GM19193 (cell line): ENCODE measurements around the gene SELENOS.

Source experiments
- POLR2A ChIP-seq: IDR thresholded peaks from 4 replicates; pipeline ENCODE4 v1.6.1; 2011; ENCODE audit not compliant: insufficient read depth, insufficient read length; ENCODE audit errors: extremely low read depth

Gene SELENOS

GRCh38 chr15:101269479-101270223 lies 7.6 kb downstream of the SELENOS start:
- peak; percentile 21 for TF ChIP-seq POLR2A

- TF ChIP-seq POLR2A = no peak
Observed at GRCh38 chr15:101267320-101268104, 9.8 kb downstream of the SELENOS start.

- TF ChIP-seq POLR2A = no peak
Observed at GRCh38 chr15:101266787-101267186, 10.5 kb downstream of the SELENOS start.

- no peak for TF ChIP-seq POLR2A
Observed at GRCh38 chr15:101266034-101266433, 11.3 kb downstream of the SELENOS start.

GRCh38 chr15:101264911-101265641 lies 12.2 kb downstream of the SELENOS start:
- TF ChIP-seq POLR2A = no peak

- no peak for TF ChIP-seq POLR2A
Observed at GRCh38 chr15:101264011-101264410, 13.3 kb downstream of the SELENOS start.

- TF ChIP-seq POLR2A = no peak
Observed at GRCh38 chr15:101262551-101262950, 14.7 kb downstream of the SELENOS start.

- TF ChIP-seq POLR2A = no peak
Observed at GRCh38 chr15:101258238-101259144, 18.8 kb downstream of the SELENOS start.

- no peak for TF ChIP-seq POLR2A
Observed at GRCh38 chr15:101256757-101257156, 20.5 kb downstream of the SELENOS start.

GRCh38 chr15:101255615-101256241 lies 21.6 kb downstream of the SELENOS start:
- no peak for TF ChIP-seq POLR2A

GRCh38 chr15:101255051-101255395 lies 22.3 kb downstream of the SELENOS start:
- no peak for TF ChIP-seq POLR2A

- TF ChIP-seq POLR2A = no peak
Observed at GRCh38 chr15:101254157-101255050, 22.9 kb downstream of the SELENOS start.

- TF ChIP-seq POLR2A = no peak
Observed at GRCh38 chr15:101252836-101253235, 24.4 kb downstream of the SELENOS start.
